HCEC 1CT (cell line): ENCODE data around the gene TRAM2.
A peak's percentile ranks its signal among the peaks of the same experiment; 100 is the strongest.

Experiments used
- DNase-seq: peaks from one replicate; pipeline ENCODE4 v3.0.0-alpha.2; 2017

The TRAM2 gene

GRCh38 chr6:52594221-52594620, 17.4 kb upstream of the TRAM2 start:
- DNase-seq, result no peak

- no peak for DNase-seq
Measured at GRCh38 chr6:52591832-52592231, 15.0 kb upstream of the TRAM2 start.

GRCh38 chr6:52590152-52590891, 13.5 kb upstream of the TRAM2 start:
- DNase-seq, result peak; percentile 58

GRCh38 chr6:52588710-52589091, 11.8 kb upstream of the TRAM2 start:
- no peak for DNase-seq

GRCh38 chr6:52588087-52588709, 11.3 kb upstream of the TRAM2 start:
- DNase-seq, result no peak

- no peak for DNase-seq
Measured at GRCh38 chr6:52587001-52587400, 10.1 kb upstream of the TRAM2 start.

GRCh38 chr6:52584203-52584602, 7.3 kb upstream of the TRAM2 start:
- DNase-seq, result no peak

- no peak for DNase-seq
Measured at GRCh38 chr6:52582996-52583395, 6.1 kb upstream of the TRAM2 start.

- no peak for DNase-seq
Measured at GRCh38 chr6:52582446-52582845, 5.6 kb upstream of the TRAM2 start.

- DNase-seq, result no peak
Measured at GRCh38 chr6:52580905-52581304, 4.0 kb upstream of the TRAM2 start.

GRCh38 chr6:52579006-52579660, 2.3 kb upstream of the TRAM2 start:
- no peak for DNase-seq

- no peak for DNase-seq
Measured at GRCh38 chr6:52577778-52578463, 1.1 kb upstream of the TRAM2 start.

GRCh38 chr6:52576392-52577021, 353 bp downstream of the TRAM2 start:
- peak; percentile 89 for DNase-seq

GRCh38 chr6:52576054-52576391, 837 bp downstream of the TRAM2 start:
- no peak for DNase-seq

GRCh38 chr6:52575502-52575892, 1.4 kb downstream of the TRAM2 start:
- no peak for DNase-seq

GRCh38 chr6:52574709-52575501, 2.0 kb downstream of the TRAM2 start:
- peak; percentile 42 for DNase-seq

- DNase-seq, result peak; percentile 57
Measured at GRCh38 chr6:52573295-52573694, 3.6 kb downstream of the TRAM2 start.

GRCh38 chr6:52572536-52572935, 4.3 kb downstream of the TRAM2 start:
- DNase-seq, result no peak

GRCh38 chr6:52571099-52571755, 5.6 kb downstream of the TRAM2 start:
- DNase-seq, result no peak

- no peak for DNase-seq
Measured at GRCh38 chr6:52570291-52570700, 6.6 kb downstream of the TRAM2 start.

- DNase-seq, result no peak
Measured at GRCh38 chr6:52568320-52568719, 8.5 kb downstream of the TRAM2 start.

GRCh38 chr6:52566853-52567279, 10.0 kb downstream of the TRAM2 start:
- DNase-seq, result peak; percentile 99
